Spleen (tissue), 11 donors: ENCODE data around the gene MED10. TPM values are rescaled to one million over a fixed set of nuclear protein-coding genes. Genes with fewer than 3 reads are reported as not detected.

ENCODE experiments used
- DNase-seq: peaks from one replicate; pipeline ENCODE4 v3.0.0-alpha.2; 2020
- H3K27ac ChIP-seq, 8 donors: fragments of 200-600 bp; sonication (generic) in 7 of 8; 1 replicate in 4 of 8; 2 replicates in 4 of 8; pipeline versions ENCODE4 v1.5.0 to v1.8.0; 2016 to 2021; ENCODE audit warnings: inconsistent platforms in 4 of 8, mild to moderate bottlenecking in 4 of 8, moderate library complexity in 1 of 8
- H3K27me3 ChIP-seq, 7 donors: fragments of 200-600 bp; sonication (generic) in 6 of 7; replicated peaks in 1 of 7; 1 replicate in 4 of 7; 2 replicates in 3 of 7; pipeline versions ENCODE4 v1.5.0 to v1.8.0; 2016 to 2021; ENCODE audit warnings: inconsistent platforms in 3 of 7, mild to moderate bottlenecking in 1 of 7
- H3K36me3 ChIP-seq, 6 donors: fragments of 200-600 bp; sonication (generic) in 5 of 6; 1 replicate in 4 of 6; 2 replicates in 2 of 6; pipeline versions ENCODE4 v1.5.0 to v1.8.0; 2016 to 2021; ENCODE audit warnings: inconsistent platforms in 2 of 6
- H3K4me1 ChIP-seq, 6 donors: fragments of 200-600 bp; sonication (generic) in 5 of 6; 1 replicate in 3 of 6; 2 replicates in 3 of 6; pipeline versions ENCODE4 v1.5.0 to v1.8.0; 2016 to 2021; ENCODE audit warnings: inconsistent platforms in 3 of 6
- H3K4me3 ChIP-seq, 8 donors: fragments of 200-600 bp; sonication (generic) in 7 of 8; 1 replicate in 4 of 8; 2 replicates in 4 of 8; pipeline versions ENCODE4 v1.5.0 to v1.8.0; 2016 to 2021; ENCODE audit warnings: inconsistent platforms in 4 of 8, mild to moderate bottlenecking in 4 of 8, moderate library complexity in 2 of 8
- H3K9me3 ChIP-seq, 8 donors: fragments of 200-600 bp; sonication (generic) in 7 of 8; 1 replicate in 4 of 8; 2 replicates in 4 of 8; pipeline versions ENCODE4 v1.5.0 to v1.8.0; 2016 to 2021; ENCODE audit warnings: inconsistent platforms in 4 of 8
- POLR2A ChIP-seq, 3 donors: fragments of 450-650 bp; IDR thresholded peaks; one replicate each; pipeline ENCODE4 v1.5.1; 2017; ENCODE audit warnings: antibody characterized with exemption in 3 of 3, mild to moderate bottlenecking in 1 of 3
- POLR2AphosphoS5 ChIP-seq, 3 donors: sonication (generic); formaldehyde crosslinking; IDR thresholded peaks; one replicate each; pipeline ENCODE4 v1.5.1; 2017; ENCODE audit warnings: antibody characterized with exemption in 3 of 3
- WGBS, 5 donors: extraction: QIAGEN DNeasy Blood & Tissue Kit in 3 of 5; methylation state at CpG; one replicate each; pipeline versions ENCODE4 v1.1.5 to v1.1.7; 2013 to 2018; 5-methylcytosine and 5-hydroxymethylcytosine counted together
- intact Hi-C: fragments of 100-400 bp; cut with DNase I; formaldehyde crosslinking; loops from one replicate; pipeline ENCODE4 v1.15.0; 2023; ENCODE audit warnings: low total_unique reads
- polyA plus RNA-seq, 3 donors: library from polyadenylated mRNA; stranded (reverse); fragments of 200-250 nt; gene quantifications; one replicate each; pipeline ENCODE4 v1.2.1, GENCODE V29; 2013
- total RNA-seq, 7 donors: library from RNA; depleted of rRNA in 3 of 7; stranded (reverse); fragments of >200 nt in 3 of 7; fragmentation: NEBNext Ultra II Directional in 4 of 7; extraction: Animal tissue kit (Norgen Biotek cat#: 25700) in 4 of 7; gene quantifications; one replicate each; pipeline versions ENCODE4 v1.1.0 to v1.2.1, GENCODE V29; 2016 to 2021
- TF ChIP-seq, protein P1 (sequence below), 11 experiments: fragments of 200-600 bp in 7 of 11; fragments of 450-650 bp in 4 of 11; sonication (generic) in 4 of 11; IDR thresholded peaks in 8 of 11; conservative IDR thresholded peaks in 3 of 11; 1 replicate in 7 of 11; 2 replicates in 4 of 11; pipeline versions ENCODE4 v1.4.0 to v1.8.0; 2016 to 2021; ENCODE audit warnings: antibody characterized with exemption in 11 of 11, inconsistent platforms in 4 of 11, mild to moderate bottlenecking in 1 of 11
- donor health status: healthy with polysubstance abuse.
- donor health status: DM: no; HTN: no; CAD: no; lungs with moderate emphysema.
- donor health status: DM: no; HTN: no; CAD: no.
- donor health status: Bipolar disorder and iron deficiency.
- donor health status: healthy.
- donor health status: DM: no; HTN: no; CAD: no.
- donor health status: DM: yes; HTN: yes; CAD: no.

Gene MED10
- total and polyA plus RNA-seq, 10 donors, result 31.9 to 50.4 (median 43.6) TPM

DNA sequence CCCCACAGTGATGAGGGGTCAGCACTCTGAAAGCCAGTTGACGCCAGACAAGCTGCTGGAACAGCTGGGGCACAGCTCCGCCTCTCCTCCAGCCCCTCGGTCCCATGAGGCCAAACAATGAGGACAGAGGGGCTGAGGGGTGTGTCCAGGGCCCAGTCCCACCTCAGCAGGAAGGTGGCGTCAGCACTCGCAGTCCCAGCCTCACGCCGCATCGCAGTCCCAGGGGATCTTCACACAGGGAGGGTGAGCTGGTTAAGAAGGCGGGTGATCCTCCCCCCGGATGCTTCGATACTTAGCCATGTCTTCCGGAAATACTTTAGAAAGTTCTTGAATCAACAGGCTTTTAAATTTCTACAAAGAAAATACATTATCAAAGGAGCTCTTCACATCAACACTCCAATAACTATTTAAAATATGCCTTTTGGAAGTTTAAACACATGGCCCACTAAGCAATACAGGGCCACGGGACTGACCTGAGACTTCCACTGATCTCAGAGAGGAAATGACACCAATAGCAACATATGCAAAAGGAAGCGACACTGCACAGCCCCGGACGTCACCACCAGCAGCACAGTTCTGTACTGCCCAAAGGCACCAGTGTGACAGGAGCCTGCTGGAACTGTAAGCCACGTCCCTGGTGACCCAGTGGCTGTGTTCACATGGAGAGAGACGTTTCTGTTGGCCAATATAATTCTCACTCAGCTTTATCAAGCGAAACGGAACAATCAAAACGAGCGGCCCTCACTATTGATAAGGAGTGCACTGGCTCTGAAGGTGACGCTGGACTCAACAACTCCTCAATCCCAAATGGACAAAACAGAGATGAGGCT, 5.9 kb downstream of the MED10 start:
- no peaks in the 10 kb centered on the region for H3K9me3 ChIP-seq
- TF ChIP-seq, protein P1, sequence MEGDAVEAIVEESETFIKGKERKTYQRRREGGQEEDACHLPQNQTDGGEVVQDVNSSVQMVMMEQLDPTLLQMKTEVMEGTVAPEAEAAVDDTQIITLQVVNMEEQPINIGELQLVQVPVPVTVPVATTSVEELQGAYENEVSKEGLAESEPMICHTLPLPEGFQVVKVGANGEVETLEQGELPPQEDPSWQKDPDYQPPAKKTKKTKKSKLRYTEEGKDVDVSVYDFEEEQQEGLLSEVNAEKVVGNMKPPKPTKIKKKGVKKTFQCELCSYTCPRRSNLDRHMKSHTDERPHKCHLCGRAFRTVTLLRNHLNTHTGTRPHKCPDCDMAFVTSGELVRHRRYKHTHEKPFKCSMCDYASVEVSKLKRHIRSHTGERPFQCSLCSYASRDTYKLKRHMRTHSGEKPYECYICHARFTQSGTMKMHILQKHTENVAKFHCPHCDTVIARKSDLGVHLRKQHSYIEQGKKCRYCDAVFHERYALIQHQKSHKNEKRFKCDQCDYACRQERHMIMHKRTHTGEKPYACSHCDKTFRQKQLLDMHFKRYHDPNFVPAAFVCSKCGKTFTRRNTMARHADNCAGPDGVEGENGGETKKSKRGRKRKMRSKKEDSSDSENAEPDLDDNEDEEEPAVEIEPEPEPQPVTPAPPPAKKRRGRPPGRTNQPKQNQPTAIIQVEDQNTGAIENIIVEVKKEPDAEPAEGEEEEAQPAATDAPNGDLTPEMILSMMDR (IDR thresholded peaks at IDR 0.05 in 8 of 11, conservative IDR thresholded peaks at IDR 0.05 in 3 of 11), result no peak
- peak in 1 of 3 donors; percentile 31 for TF ChIP-seq POLR2AphosphoS5 (IDR thresholded peaks at IDR 0.05)
- TF ChIP-seq POLR2A (IDR thresholded peaks at IDR 0.05), result no peak
- H3K27ac ChIP-seq, result peak overlapping the region in 3 of 8 donors; percentile 13 to 65 (median 38)
- no peaks in the 10 kb centered on the region for H3K27me3 ChIP-seq
- H3K4me1 ChIP-seq, result peaks cover 16 to 41% (median 21%) of the 10 kb centered on the region in 6 donors
- intact Hi-C loops, result loop anchor here (10.0 kb wide), 1 partner anchor 372 kb away; no protein-coding TSS in a partner anchor
- DNase-seq, result no peak
- H3K4me3 ChIP-seq, result no peak overlapping the region
- H3K36me3 ChIP-seq, result peaks cover 6 to 97% (median 87%) of the 10 kb centered on the region in 6 donors
- WGBS, 5 donors, result 77 to 86% (median 82%) methylated on average over 23 of the region's 23 CpGs

DNA sequence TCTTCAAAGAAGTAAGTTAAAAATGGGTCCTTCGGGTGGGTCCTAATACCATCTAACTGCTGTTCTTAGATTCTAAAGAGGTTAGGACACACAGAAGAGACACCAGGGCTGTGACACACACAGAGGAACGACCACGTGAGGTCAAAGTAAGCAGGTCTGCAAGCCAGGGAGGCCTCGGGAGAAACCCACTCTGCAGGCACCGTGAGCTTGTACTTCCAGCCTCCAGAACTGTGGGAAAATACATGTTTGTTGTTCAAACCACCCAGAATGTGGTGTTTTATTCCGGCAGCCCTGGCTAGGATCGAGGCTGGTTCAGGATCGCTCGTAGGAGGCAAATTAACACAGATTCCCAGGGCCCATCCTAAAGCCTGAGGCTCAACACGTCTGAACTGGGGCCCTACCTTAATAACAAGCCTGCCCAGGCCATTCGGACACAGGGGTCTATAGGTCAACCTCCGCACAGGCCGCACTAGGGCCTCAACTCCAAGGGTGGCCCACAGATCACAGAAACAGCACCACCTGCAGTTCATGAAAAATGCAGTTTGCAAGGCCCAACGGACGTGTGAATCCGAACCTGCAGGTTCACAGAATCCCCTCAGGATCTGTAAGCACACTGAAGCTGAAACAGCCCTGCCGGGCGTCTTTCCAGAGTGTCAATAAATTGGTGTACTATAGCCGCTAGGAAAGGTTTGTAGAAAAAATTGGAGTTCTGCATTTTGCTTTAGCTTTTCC, 7.1 kb downstream of the MED10 start:
- H3K9me3 ChIP-seq, result no peaks in the 10 kb centered on the region
- H3K4me3 ChIP-seq, result no peak overlapping the region
- TF ChIP-seq POLR2AphosphoS5 (IDR thresholded peaks at IDR 0.05) (no peak), POLR2A (IDR thresholded peaks at IDR 0.05) (no peak)
- TF ChIP-seq, protein P1 (IDR thresholded peaks at IDR 0.05 in 8 of 11, conservative IDR thresholded peaks at IDR 0.05 in 3 of 11), result no peak
- H3K36me3 ChIP-seq, result peaks cover 6 to 100% (median 83%) of the 10 kb centered on the region in 6 donors
- WGBS, 5 donors, result 93 to 97% (median 96%) methylated on average over 18 to 19 of the region's 19 CpGs
- H3K4me1 ChIP-seq, result peaks cover 4 to 33% (median 12%) of the 10 kb centered on the region in 6 donors
- DNase-seq, result no peak
- H3K27ac ChIP-seq, result no peak overlapping the region
- intact Hi-C loops, result loop anchor here (10.0 kb wide), 1 partner anchor 374 kb away; no protein-coding TSS in a partner anchor
- no peaks in the 10 kb centered on the region for H3K27me3 ChIP-seq

DNA sequence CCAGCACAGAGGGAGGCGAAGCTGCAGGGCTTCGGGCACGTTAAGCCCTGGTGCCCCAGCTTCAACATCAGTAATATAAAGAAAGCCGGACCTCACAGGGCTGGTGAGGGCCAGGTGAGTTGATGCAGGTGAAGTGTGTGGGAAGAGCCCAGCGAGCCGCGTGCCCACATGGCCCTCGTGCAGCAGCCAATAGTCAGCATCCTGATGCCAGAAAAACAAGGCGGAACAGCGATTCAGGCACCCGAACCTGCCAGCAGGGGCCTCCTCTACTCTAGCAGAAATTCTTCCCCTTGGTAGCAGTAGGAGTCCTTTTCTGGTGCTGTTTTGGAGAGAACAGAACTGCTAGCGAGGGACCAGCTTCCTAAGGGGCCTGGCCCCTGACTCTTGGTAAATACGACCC, 7.8 kb downstream of the MED10 start:
- peak in 2 of 3 donors; percentile 23 to 49 for TF ChIP-seq POLR2AphosphoS5 (IDR thresholded peaks at IDR 0.05)
- TF ChIP-seq, protein P1 (IDR thresholded peaks at IDR 0.05 in 8 of 11, conservative IDR thresholded peaks at IDR 0.05 in 3 of 11), result no peak
- intact Hi-C loops, result loop anchor here (10.0 kb wide), 1 partner anchor 374 kb away; no protein-coding TSS in a partner anchor

More for the DNA sequence above, 7.8 kb downstream of the MED10 start:
- H3K4me1 ChIP-seq, result peaks cover 0 to 29% (median 9%) of the 10 kb centered on the region in 6 donors
- H3K27me3 ChIP-seq, result no peaks in the 10 kb centered on the region
- DNase-seq, result no peak
- no peaks in the 10 kb centered on the region for H3K9me3 ChIP-seq
- WGBS, 5 donors, result 88 to 95% (median 93%) methylated on average over 13 of the region's 13 CpGs
- H3K36me3 ChIP-seq, result peaks cover 6 to 100% (median 77%) of the 10 kb centered on the region in 6 donors
- H3K4me3 ChIP-seq, result no peak overlapping the region
- no peak overlapping the region for H3K27ac ChIP-seq
